Measurements from ENCODE around the gene NUBPL. TPM values are rescaled to one million over a fixed set of nuclear protein-coding genes. Genes with fewer than 3 reads are reported as not detected.
"Not testable (repeated sequence)": the region's sequence is repeated elsewhere in the genome, so short reads cannot be mapped to it uniquely, and the experiment has no call there.

NUBPL gene
- total RNA-seq, 2 donors from 2014 or later: 9.2 to 30.0 TPM

DNA sequence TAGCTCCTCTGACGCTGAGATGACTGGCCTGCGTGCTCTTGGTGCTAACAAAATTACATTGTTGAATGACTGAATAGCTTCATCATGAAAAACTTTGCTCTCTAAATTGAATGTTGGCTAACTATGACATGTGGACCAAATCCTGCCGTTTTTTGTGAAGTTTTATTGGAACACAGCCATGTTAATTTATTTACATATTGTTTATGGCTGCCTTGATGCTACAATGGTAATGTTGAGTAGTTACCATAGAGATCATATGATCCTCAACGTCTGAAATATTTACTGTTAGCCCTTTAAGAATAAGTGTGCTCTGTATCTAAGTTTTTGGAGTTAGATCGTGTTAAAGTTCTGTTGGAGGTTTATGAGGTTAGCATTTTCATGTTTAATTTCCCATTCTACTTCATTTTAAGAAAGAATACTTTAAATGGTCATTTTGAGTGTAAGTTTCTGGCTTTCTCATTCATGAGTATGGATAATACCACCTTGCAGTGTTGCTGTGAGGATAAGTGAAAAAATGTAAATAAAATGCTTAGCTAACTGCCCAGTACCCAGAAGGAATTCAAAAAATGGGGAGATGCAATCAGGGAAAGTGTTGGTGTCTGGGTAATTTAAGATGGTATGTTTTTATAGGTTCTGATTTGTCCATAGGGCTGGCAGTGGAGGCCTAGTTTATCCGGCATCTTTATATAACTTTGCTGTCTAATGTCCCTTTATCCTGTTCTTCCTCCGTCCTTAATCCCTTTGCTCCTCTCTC lies 35.3 kb downstream of the NUBPL start:
- Histone ChIP-seq H3K4me3 (no peak overlapping the region), H3K36me3 (no peaks in the 10 kb centered on the region), H3K27me3 (replicated peaks; ENCODE audit: insufficient read depth) (no peaks in the 10 kb centered on the region), H3K27ac (no peak overlapping the region), H3K9me3 (no peaks in the 10 kb centered on the region), H3K4me1 (ENCODE audit: control insufficient read depth in 1 of 2, low read depth in 2 of 2) (no peaks in the 10 kb centered on the region)
- ATAC-seq (ENCODE audit: insufficient number of reproducible peaks, low FRiP score, low read depth): no peak
- TF ChIP-seq, protein P1, sequence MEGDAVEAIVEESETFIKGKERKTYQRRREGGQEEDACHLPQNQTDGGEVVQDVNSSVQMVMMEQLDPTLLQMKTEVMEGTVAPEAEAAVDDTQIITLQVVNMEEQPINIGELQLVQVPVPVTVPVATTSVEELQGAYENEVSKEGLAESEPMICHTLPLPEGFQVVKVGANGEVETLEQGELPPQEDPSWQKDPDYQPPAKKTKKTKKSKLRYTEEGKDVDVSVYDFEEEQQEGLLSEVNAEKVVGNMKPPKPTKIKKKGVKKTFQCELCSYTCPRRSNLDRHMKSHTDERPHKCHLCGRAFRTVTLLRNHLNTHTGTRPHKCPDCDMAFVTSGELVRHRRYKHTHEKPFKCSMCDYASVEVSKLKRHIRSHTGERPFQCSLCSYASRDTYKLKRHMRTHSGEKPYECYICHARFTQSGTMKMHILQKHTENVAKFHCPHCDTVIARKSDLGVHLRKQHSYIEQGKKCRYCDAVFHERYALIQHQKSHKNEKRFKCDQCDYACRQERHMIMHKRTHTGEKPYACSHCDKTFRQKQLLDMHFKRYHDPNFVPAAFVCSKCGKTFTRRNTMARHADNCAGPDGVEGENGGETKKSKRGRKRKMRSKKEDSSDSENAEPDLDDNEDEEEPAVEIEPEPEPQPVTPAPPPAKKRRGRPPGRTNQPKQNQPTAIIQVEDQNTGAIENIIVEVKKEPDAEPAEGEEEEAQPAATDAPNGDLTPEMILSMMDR (IDR thresholded peaks at IDR 0.05): no peak
- no peak for DNase-seq (ENCODE audit: low spot score)

DNA sequence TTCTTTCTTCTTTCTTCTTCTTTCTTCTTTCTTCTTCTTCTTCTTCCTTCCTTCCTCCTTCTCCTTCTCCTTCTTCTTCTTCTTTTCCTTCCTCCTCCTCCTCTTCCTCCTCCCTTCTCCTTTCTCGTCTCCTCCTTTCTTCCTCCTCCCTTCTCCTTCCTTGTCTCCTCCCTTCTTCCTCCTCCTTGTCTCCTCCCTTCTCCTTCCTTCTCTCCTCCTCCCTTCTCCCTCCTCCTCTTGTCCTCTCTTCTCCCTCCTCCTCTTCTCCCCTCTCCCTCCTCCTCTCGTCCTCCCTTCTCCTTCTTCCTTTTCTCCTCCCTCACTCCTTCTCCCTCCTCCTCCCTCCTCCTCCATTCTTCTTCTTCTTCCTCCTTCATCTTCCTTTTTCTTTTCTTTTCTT lies 44.5 kb downstream of the NUBPL start:
- no peak overlapping the region for H3K4me3 ChIP-seq
- H3K27ac ChIP-seq: no peak overlapping the region
- H3K36me3 ChIP-seq: no peaks in the 10 kb centered on the region
- ATAC-seq (ENCODE audit: insufficient number of reproducible peaks, low FRiP score, low read depth) (no peak), DNase-seq (ENCODE audit: low spot score) (no peak)
- TF ChIP-seq, protein P1 (IDR thresholded peaks at IDR 0.05): no peak
- H3K9me3 ChIP-seq: no peaks in the 10 kb centered on the region
- no peaks in the 10 kb centered on the region for H3K27me3 ChIP-seq (replicated peaks; ENCODE audit: insufficient read depth)
- H3K4me1 ChIP-seq (ENCODE audit: control insufficient read depth in 1 of 2, low read depth in 2 of 2): no peaks in the 10 kb centered on the region

DNA sequence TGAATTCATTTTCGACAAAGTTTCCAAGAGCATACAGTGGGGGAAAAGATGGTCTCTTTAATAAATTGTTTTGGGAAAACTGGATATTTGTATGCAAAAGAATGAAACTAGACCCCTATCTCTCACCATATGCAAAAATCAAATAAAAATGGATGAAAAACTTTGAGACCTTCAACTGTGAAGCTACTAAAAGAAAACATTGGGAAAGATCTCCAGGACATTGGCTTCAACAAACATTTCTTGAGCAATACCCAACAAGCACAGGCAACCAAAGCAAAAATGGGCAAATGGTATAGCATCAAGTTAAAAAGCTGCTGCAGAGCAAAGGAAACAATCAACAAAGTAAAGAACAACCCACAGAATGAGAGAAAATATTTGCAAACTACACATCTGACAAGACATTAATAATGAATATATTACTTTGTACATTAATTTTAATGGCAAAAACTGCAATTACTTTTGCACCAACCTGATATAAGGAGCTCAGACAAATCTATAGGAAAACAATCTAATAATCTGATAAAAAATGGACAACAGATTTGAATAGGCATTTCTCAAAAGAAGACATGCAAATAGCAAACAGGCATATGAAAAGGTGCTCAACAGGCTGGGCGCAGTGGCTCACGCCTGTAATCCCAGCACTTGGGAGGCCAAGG lies 50.7 kb downstream of the NUBPL start:
- DNase-seq (ENCODE audit: low spot score): no peak
- Histone ChIP-seq H3K4me3 (no peak overlapping the region), H3K36me3 (no peaks in the 10 kb centered on the region), H3K4me1 (ENCODE audit: control insufficient read depth in 1 of 2, low read depth in 2 of 2) (no peaks in the 10 kb centered on the region), H3K9me3 (peaks cover 6% of the 10 kb centered on the region), H3K27me3 (replicated peaks; ENCODE audit: insufficient read depth) (no peaks in the 10 kb centered on the region), H3K27ac (no peak overlapping the region)
- TF ChIP-seq, protein P1 (IDR thresholded peaks at IDR 0.05): no peak
- no peak for ATAC-seq (ENCODE audit: insufficient number of reproducible peaks, low FRiP score, low read depth)

DNA sequence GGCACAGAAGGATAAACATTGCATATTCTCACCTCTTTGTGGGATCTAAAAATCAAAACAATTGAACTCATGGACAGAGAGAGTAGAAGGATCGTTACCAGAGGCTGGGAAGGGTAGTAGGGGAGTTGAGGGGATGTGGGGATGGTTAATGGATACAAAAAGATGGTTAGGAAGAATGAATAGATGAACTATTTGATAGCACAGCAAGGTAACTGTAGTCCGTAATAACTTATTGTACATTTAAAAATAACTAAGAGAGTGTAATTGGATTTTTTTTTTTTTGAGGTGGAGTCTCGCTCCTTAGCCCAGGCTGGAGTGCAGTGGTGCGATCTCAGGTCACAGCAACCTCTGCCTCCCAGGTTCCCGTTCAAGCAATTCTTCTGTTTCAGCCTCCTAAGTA lies 52.0 kb downstream of the NUBPL start:
- no peaks in the 10 kb centered on the region for H3K4me1 ChIP-seq (ENCODE audit: control insufficient read depth in 1 of 2, low read depth in 2 of 2)

DNA sequence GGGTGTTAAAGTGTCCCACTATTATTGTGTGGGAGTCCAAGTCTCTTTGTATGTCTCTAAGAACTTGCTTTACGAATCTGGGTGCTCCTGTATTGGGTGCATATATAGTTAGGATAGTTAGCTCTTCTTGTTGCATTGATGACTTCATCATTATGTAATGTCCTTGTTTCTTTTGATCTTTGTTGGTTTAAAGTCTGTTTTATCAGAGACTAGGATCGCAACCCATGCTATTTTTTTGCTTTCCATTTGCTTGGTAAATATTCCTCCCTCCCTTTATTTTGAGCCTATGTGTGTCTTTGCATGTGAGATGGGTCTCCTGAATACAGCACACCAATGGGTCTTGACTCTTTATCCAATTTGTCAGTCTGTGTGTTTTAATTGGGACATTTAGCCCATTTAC lies 57.7 kb downstream of the NUBPL start:
- H3K4me1 ChIP-seq (ENCODE audit: control insufficient read depth in 1 of 2, low read depth in 2 of 2); H3K9me3 ChIP-seq; H3K27ac ChIP-seq; H3K4me3 ChIP-seq; H3K36me3 ChIP-seq; ATAC-seq (ENCODE audit: insufficient number of reproducible peaks, low FRiP score, low read depth); DNase-seq (ENCODE audit: low spot score); H3K27me3 ChIP-seq (replicated peaks; ENCODE audit: insufficient read depth): not testable (repeated sequence)

More for the DNA sequence above, 52.0 kb downstream of the NUBPL start:
- DNase-seq (ENCODE audit: low spot score) (no peak), ATAC-seq (ENCODE audit: insufficient number of reproducible peaks, low FRiP score, low read depth) (no peak)
- Histone ChIP-seq H3K36me3 (no peaks in the 10 kb centered on the region), H3K27me3 (replicated peaks; ENCODE audit: insufficient read depth) (no peaks in the 10 kb centered on the region), H3K9me3 (peaks cover 6% of the 10 kb centered on the region), H3K27ac (no peak overlapping the region), H3K4me3 (no peak overlapping the region)
- TF ChIP-seq, protein P1 (IDR thresholded peaks at IDR 0.05): no peak

Measured in thoracic aorta (tissue), 2 donors.